GM12878 (cell line): ENCODE measurements around the gene HS1BP3.

Source experiments
- IKZF1 ChIP-seq: fragments of 450-650 bp; conservative IDR thresholded peaks from 2 replicates; pipeline ENCODE4 v1.6.1; 2017; ENCODE audit warnings: antibody characterized with exemption, mild to moderate bottlenecking
- JUND ChIP-seq: IDR thresholded peaks from 2 replicates; pipeline ENCODE4 v1.6.1; 2012; ENCODE audit warnings: low read depth, mild to moderate bottlenecking, low read length, improper control_type of control experiment, moderate library complexity
- MXI1 ChIP-seq: fragments of 150-350 bp; IDR thresholded peaks from 2 replicates; pipeline ENCODE4 v1.6.1; 2011; ENCODE audit warnings: low read depth, mild to moderate bottlenecking, inconsistent platforms, low read length, improper control_type of control experiment
- RFX5 ChIP-seq: IDR thresholded peaks from 2 replicates; pipeline ENCODE4 v1.6.1; 2011; ENCODE audit warnings: low read depth, low read length, improper control_type of control experiment
- TF ChIP-seq, protein P1 (sequence below), 3 experiments: IDR thresholded peaks in 2 of 3; conservative IDR thresholded peaks in 1 of 3; 2 replicates each; pipeline ENCODE4 v1.5.1; 2011; ENCODE audit warnings: low read depth in 3 of 3, low read length in 3 of 3, mild to moderate bottlenecking in 3 of 3, control low read depth in 2 of 3, moderate library complexity in 2 of 3, inconsistent platforms in 1 of 3, mixed read lengths in 1 of 3; ENCODE audit not compliant: control insufficient read depth in 2 of 3, insufficient read depth in 1 of 3; ENCODE audit errors: extremely low read depth in 1 of 3
- TF ChIP-seq, protein P2 (sequence below): IDR thresholded peaks from 2 replicates; pipeline ENCODE4 v1.6.1; 2011; ENCODE audit warnings: borderline replicate concordance, low read depth, mild to moderate bottlenecking, moderate library complexity, mixed read lengths, low read length; ENCODE audit not compliant: insufficient read depth; ENCODE audit errors: extremely low read length

DNA sequence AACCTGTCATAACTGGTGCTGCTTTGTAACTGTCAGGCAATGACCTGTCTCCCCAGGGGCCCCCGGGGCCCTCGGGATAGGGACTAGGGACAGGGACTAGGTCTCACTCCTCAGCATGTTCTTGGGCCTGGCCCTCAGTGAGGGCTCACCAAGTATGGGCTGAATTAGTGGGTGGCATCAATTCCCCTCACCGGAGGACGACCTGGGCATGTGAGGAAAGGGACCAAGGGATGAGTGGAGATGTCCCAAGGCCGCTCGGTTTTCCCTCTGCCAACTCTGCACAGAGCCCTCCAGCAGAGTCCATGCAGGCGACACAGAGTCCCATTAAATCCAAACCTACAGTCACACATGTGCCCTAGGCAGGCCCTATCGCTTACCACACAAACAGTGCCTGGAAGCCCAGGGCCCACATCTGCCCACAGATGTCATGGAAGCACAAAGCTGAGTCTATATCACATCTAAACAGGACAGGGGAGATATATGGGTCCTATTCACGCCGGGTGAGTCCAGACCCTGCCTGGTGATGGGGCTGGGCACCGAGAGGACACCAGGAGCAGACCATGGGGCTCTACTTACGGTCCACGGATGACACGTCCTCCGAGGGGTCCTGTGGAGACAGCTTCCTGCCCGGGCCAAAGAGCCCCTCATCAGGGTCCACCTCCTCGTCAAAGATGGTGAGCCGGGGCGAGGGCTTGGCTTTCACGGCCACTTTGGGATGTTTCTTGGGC lies 26.6 kb downstream of the HS1BP3 start:
- TF ChIP-seq MXI1 = no peak
- TF ChIP-seq, protein P1, sequence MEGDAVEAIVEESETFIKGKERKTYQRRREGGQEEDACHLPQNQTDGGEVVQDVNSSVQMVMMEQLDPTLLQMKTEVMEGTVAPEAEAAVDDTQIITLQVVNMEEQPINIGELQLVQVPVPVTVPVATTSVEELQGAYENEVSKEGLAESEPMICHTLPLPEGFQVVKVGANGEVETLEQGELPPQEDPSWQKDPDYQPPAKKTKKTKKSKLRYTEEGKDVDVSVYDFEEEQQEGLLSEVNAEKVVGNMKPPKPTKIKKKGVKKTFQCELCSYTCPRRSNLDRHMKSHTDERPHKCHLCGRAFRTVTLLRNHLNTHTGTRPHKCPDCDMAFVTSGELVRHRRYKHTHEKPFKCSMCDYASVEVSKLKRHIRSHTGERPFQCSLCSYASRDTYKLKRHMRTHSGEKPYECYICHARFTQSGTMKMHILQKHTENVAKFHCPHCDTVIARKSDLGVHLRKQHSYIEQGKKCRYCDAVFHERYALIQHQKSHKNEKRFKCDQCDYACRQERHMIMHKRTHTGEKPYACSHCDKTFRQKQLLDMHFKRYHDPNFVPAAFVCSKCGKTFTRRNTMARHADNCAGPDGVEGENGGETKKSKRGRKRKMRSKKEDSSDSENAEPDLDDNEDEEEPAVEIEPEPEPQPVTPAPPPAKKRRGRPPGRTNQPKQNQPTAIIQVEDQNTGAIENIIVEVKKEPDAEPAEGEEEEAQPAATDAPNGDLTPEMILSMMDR (IDR thresholded peaks at IDR 0.05 in 2 of 3, conservative IDR thresholded peaks at IDR 0.05 in 1 of 3; ENCODE audit: control insufficient read depth in 2 of 3, extremely low read depth in 1 of 3, insufficient read depth in 1 of 3, low read depth in 3 of 3, low read length in 3 of 3) = no peak
- TF ChIP-seq JUND = no peak
- no peak for TF ChIP-seq IKZF1
- TF ChIP-seq RFX5 = no peak
- TF ChIP-seq, protein P2, sequence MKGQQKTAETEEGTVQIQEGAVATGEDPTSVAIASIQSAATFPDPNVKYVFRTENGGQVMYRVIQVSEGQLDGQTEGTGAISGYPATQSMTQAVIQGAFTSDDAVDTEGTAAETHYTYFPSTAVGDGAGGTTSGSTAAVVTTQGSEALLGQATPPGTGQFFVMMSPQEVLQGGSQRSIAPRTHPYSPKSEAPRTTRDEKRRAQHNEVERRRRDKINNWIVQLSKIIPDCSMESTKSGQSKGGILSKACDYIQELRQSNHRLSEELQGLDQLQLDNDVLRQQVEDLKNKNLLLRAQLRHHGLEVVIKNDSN = no peak
